ENCODE measurements around the gene DOK5.
A peak's percentile ranks its signal among the peaks of the same experiment; 100 is the strongest.

Gene DOK5

GRCh38 chr20:54645445-54646155, 170.2 kb downstream of the DOK5 start:
- DNase-seq (ENCODE audit: low read depth, low spot score), result no peak

GRCh38 chr20:54646156-54646517, 170.7 kb downstream of the DOK5 start:
- DNase-seq (ENCODE audit: low read depth, low spot score), result no peak

GRCh38 chr20:54648421-54649142, 173.2 kb downstream of the DOK5 start:
- DNase-seq (ENCODE audit: low read depth, low spot score), result no peak

GRCh38 chr20:54649511-54649962, 174.1 kb downstream of the DOK5 start:
- peak; percentile 89 for DNase-seq (ENCODE audit: low read depth, low spot score)

GRCh38 chr20:54650052-54650719, 174.8 kb downstream of the DOK5 start:
- no peak for DNase-seq (ENCODE audit: low read depth, low spot score)

- DNase-seq (ENCODE audit: low read depth, low spot score), result no peak
Measured at GRCh38 chr20:54651252-54651651, 175.9 kb downstream of the DOK5 start.

GRCh38 chr20:54654450-54654849, 179.1 kb downstream of the DOK5 start:
- peak; percentile 8 for DNase-seq (ENCODE audit: low read depth, low spot score)

GRCh38 chr20:54657268-54657826, 182.0 kb downstream of the DOK5 start:
- no peak for DNase-seq (ENCODE audit: low read depth, low spot score)

GRCh38 chr20:54658525-54658924, 183.1 kb downstream of the DOK5 start:
- no peak for DNase-seq (ENCODE audit: low read depth, low spot score)

GRCh38 chr20:54661265-54661664, 185.9 kb downstream of the DOK5 start:
- no peak for DNase-seq (ENCODE audit: low read depth, low spot score)

- no peak for DNase-seq (ENCODE audit: low read depth, low spot score)
Measured at GRCh38 chr20:54661880-54662465, 186.6 kb downstream of the DOK5 start.

GRCh38 chr20:54665812-54666211, 190.4 kb downstream of the DOK5 start:
- no peak for DNase-seq (ENCODE audit: low read depth, low spot score)

GRCh38 chr20:54668271-54669039, 193.1 kb downstream of the DOK5 start:
- peak; percentile 25 for DNase-seq (ENCODE audit: low read depth, low spot score)

- DNase-seq (ENCODE audit: low read depth, low spot score), result no peak
Measured at GRCh38 chr20:54669040-54669363, 193.6 kb downstream of the DOK5 start.

GRCh38 chr20:54678253-54678652, 202.9 kb downstream of the DOK5 start:
- DNase-seq (ENCODE audit: low read depth, low spot score), result no peak

GRCh38 chr20:54680439-54680838, 205.0 kb downstream of the DOK5 start:
- DNase-seq (ENCODE audit: low read depth, low spot score), result no peak

- peak; percentile 67 for DNase-seq (ENCODE audit: low read depth, low spot score)
Measured at GRCh38 chr20:54680872-54681619, 205.7 kb downstream of the DOK5 start.

- DNase-seq (ENCODE audit: low read depth, low spot score), result no peak
Measured at GRCh38 chr20:54681869-54682268, 206.5 kb downstream of the DOK5 start.

GRCh38 chr20:54688476-54688875, 213.1 kb downstream of the DOK5 start:
- DNase-seq (ENCODE audit: low read depth, low spot score), result no peak

GRCh38 chr20:54690323-54690722, 214.9 kb downstream of the DOK5 start:
- DNase-seq (ENCODE audit: low read depth, low spot score), result no peak

- DNase-seq (ENCODE audit: low read depth, low spot score), result no peak
Measured at GRCh38 chr20:54691327-54691726, 215.9 kb downstream of the DOK5 start.
